DOHH2 (cell line): ENCODE measurements around the gene TMEM119.

Source experiments
- H3F3A ChIP-seq: fragments of 200-600 bp; sonication (generic), shearing (Covaris generic); 2 replicates; pipeline ENCODE4 v1.6.0; 2016; ENCODE audit warnings: antibody characterized with exemption, mild to moderate bottlenecking; ENCODE audit not compliant: control insufficient read depth, insufficient read depth
- H3K27ac ChIP-seq: fragments of 200-600 bp; sonication (generic); 2 replicates; pipeline ENCODE4 v1.5.1; 2014; ENCODE audit warnings: low read depth, mild to moderate bottlenecking, low read length, moderate library complexity
- H3K27me3 ChIP-seq: fragments of 200-600 bp; sonication (generic); 2 replicates; pipeline ENCODE4 v1.6.1; 2014; ENCODE audit warnings: mild to moderate bottlenecking, low read length, mixed read lengths; ENCODE audit not compliant: control insufficient read depth
- H3K36me3 ChIP-seq: fragments of 200-600 bp; sonication (generic); 2 replicates; pipeline ENCODE4 v1.6.1; 2014; ENCODE audit warnings: mild to moderate bottlenecking, low read length, moderate library complexity, mixed read lengths; ENCODE audit not compliant: control insufficient read depth
- H3K4me1 ChIP-seq: fragments of 200-600 bp; sonication (generic); 2 replicates; pipeline ENCODE4 v1.6.1; 2014; ENCODE audit warnings: mild to moderate bottlenecking, low read length, mixed read lengths; ENCODE audit not compliant: control insufficient read depth
- H3K4me2 ChIP-seq: fragments of 200-600 bp; sonication (generic); 2 replicates; pipeline ENCODE4 v1.6.0; 2014; ENCODE audit warnings: mild to moderate bottlenecking, low read length, moderate library complexity
- H3K4me3 ChIP-seq: fragments of 200-600 bp; sonication (generic); 2 replicates; pipeline ENCODE4 v1.5.1; 2014; ENCODE audit warnings: mild to moderate bottlenecking, low read length, mixed read lengths
- H3K79me2 ChIP-seq: fragments of 200-600 bp; sonication (generic); 2 replicates; pipeline ENCODE4 v1.6.1; 2014; ENCODE audit warnings: mild to moderate bottlenecking, low read length, mixed read lengths; ENCODE audit not compliant: control insufficient read depth
- H3K9me2 ChIP-seq: fragments of 200-600 bp; sonication (generic); replicated peaks from 2 replicates; pipeline ENCODE4 v1.6.1; 2014; ENCODE audit warnings: mild to moderate bottlenecking, low read length, mixed read lengths; ENCODE audit not compliant: control insufficient read depth
- H3K9me3 ChIP-seq: fragments of 200-600 bp; sonication (generic); 2 replicates; pipeline ENCODE4 v1.6.1; 2014; ENCODE audit warnings: antibody characterized with exemption, low read length, mixed read lengths; ENCODE audit not compliant: control insufficient read depth, insufficient read depth
- H4K20me1 ChIP-seq: fragments of 200-600 bp; sonication (generic); 2 replicates; pipeline ENCODE4 v1.6.0; 2014; ENCODE audit warnings: low read depth, mild to moderate bottlenecking, antibody characterized with exemption, low read length, moderate library complexity; ENCODE audit not compliant: control insufficient read depth, insufficient read depth
- EZH2phosphoT487 ChIP-seq: fragments of 200-600 bp; sonication (generic); IDR thresholded peaks from 2 replicates; pipeline ENCODE4 v1.6.1; 2017; ENCODE audit warnings: borderline replicate concordance, mild to moderate bottlenecking, antibody characterized with exemption, low read length, moderate library complexity, mixed read lengths
- TF ChIP-seq, protein P1 (sequence below): fragments of 200-600 bp; sonication (generic); IDR thresholded peaks from one replicate; pipeline ENCODE4 v1.5.1; 2014; ENCODE audit warnings: antibody characterized with exemption, mild to moderate bottlenecking, low read depth, low read length; ENCODE audit not compliant: poor library complexity, severe bottlenecking

TMEM119 gene, protein sequence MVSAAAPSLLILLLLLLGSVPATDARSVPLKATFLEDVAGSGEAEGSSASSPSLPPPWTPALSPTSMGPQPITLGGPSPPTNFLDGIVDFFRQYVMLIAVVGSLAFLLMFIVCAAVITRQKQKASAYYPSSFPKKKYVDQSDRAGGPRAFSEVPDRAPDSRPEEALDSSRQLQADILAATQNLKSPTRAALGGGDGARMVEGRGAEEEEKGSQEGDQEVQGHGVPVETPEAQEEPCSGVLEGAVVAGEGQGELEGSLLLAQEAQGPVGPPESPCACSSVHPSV

DNA sequence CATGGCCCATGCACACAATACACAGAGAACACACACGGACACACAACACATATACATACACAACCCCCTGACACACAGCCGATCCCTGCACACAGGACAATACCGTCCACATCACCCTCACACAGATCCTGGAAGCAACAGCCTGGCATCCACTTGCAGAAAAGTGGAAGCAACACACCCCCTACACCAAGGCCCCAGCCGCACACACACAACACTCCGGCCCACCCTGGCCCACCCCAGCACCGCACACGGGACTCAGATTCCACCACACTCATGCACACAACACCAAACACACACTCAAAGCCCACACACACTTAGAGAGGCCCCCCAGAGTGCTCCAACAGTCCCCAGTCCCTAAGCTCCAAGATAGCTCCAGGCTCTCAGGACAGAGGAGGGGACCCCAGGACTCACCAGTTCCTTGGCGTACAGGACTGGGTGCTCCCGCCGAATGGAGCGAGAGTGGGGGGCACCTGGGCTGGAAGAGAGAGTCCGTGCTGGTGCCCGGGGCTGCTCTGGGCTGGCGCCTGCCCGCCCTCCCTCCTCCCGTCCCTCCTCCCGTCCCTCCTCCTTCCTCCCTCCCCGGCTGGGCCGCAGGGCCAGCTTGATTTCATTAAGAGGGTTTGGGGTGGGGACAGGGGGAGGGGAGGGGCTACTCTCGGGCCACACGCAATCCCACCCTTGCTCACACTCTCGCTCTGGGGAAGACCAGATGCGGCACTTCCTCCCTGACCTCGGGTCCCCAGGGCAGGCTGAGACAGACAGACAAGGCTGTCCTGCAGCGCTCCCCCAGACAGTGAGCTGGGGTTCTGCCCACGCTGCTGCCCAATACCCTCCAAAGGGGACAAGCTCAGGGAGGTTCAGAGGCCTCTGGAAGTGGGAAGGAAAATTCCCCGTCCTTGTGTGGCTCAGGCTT is at the start of gene TMEM119:
TMEM119 (minus strand) TSS at position 526 of the 913 bp plus-strand sequence. CDS start 5,701 bp downstream, outside the sequence.
- Histone ChIP-seq H3K27me3 (no peaks in the 10 kb centered on the region), H3K4me2 (no peak within 1 kb of the TSS), H3K36me3 (no peaks in the 10 kb centered on the region), H3K9me3 (no peaks in the 10 kb centered on the region), H3K79me2 (no peaks in the 10 kb centered on the region), H3K27ac (no peak within 1 kb of the TSS), H3K9me2 (no peaks in the 10 kb centered on the region), H3K4me1 (no peaks in the 10 kb centered on the region), H3K4me3 (no peak within 1 kb of the TSS), H3F3A (no peaks in the 10 kb centered on the region), H4K20me1 (no peaks in the 10 kb centered on the region)
- TF ChIP-seq EZH2phosphoT487 = no peak
- TF ChIP-seq, protein P1, sequence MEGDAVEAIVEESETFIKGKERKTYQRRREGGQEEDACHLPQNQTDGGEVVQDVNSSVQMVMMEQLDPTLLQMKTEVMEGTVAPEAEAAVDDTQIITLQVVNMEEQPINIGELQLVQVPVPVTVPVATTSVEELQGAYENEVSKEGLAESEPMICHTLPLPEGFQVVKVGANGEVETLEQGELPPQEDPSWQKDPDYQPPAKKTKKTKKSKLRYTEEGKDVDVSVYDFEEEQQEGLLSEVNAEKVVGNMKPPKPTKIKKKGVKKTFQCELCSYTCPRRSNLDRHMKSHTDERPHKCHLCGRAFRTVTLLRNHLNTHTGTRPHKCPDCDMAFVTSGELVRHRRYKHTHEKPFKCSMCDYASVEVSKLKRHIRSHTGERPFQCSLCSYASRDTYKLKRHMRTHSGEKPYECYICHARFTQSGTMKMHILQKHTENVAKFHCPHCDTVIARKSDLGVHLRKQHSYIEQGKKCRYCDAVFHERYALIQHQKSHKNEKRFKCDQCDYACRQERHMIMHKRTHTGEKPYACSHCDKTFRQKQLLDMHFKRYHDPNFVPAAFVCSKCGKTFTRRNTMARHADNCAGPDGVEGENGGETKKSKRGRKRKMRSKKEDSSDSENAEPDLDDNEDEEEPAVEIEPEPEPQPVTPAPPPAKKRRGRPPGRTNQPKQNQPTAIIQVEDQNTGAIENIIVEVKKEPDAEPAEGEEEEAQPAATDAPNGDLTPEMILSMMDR = no peak

DNA sequence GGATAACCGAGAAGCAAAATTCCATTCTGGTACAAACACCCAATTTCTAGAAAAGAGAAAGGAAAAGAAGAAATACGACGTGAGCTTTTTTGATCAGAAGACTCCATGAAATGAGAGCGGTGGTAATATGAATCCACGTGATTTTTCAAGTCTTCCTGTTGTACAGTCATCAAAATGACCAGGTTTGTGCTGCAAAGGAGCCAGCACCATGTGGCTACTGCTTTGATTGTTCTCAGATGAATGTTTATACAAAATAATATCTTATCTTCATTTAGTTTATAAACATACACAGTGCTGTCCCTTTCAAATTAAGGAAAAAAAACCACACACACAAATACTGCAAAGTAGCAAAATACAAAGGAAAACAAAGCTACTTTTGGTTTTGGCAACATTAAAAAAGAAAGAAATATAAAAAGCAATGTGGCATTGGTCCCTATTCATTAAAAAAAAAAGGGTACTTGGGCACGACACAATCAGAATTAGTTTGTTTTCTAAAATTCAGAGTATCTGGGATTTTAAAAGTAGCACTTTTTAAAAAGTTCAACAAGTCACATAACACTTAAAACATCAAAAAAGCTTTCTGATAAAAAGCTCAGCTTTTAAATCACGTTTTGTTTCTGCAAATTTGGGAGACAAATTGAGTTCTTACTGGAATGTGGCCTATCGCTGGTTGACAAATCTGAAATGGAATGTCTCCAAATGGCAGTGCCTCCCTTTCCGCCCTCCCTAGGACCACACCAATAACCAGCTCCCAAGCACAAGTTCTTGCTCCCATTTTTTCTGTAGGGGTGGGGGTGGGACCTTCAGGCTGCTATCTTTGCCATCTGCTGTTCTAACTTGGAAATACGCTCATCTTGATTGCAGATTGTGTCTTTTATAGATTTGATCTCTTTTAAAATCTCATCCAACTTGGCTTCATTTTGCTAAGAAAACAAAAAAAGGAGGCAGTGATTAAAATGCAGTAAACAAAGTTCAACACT is 49.0 kb upstream of the TMEM119 start:
- peaks cover 51% of the 10 kb centered on the region for H3K4me1 ChIP-seq
- H3K36me3 ChIP-seq = no peaks in the 10 kb centered on the region
- no peaks in the 10 kb centered on the region for H4K20me1 ChIP-seq
- H3K4me3 ChIP-seq = no peak overlapping the region
- H3K79me2 ChIP-seq = no peaks in the 10 kb centered on the region
- H3K4me2 ChIP-seq = no peak overlapping the region
- H3K9me2 ChIP-seq = no peaks in the 10 kb centered on the region
- H3K9me3 ChIP-seq = no peaks in the 10 kb centered on the region
- peaks cover 20% of the 10 kb centered on the region; the same call in 1 of the 2 replicates for H3K27me3 ChIP-seq
- no peak for TF ChIP-seq EZH2phosphoT487
- TF ChIP-seq, protein P1 = peak; percentile 30
- H3K27ac ChIP-seq = no peak overlapping the region
- H3F3A ChIP-seq = peaks cover 4% of the 10 kb centered on the region

DNA sequence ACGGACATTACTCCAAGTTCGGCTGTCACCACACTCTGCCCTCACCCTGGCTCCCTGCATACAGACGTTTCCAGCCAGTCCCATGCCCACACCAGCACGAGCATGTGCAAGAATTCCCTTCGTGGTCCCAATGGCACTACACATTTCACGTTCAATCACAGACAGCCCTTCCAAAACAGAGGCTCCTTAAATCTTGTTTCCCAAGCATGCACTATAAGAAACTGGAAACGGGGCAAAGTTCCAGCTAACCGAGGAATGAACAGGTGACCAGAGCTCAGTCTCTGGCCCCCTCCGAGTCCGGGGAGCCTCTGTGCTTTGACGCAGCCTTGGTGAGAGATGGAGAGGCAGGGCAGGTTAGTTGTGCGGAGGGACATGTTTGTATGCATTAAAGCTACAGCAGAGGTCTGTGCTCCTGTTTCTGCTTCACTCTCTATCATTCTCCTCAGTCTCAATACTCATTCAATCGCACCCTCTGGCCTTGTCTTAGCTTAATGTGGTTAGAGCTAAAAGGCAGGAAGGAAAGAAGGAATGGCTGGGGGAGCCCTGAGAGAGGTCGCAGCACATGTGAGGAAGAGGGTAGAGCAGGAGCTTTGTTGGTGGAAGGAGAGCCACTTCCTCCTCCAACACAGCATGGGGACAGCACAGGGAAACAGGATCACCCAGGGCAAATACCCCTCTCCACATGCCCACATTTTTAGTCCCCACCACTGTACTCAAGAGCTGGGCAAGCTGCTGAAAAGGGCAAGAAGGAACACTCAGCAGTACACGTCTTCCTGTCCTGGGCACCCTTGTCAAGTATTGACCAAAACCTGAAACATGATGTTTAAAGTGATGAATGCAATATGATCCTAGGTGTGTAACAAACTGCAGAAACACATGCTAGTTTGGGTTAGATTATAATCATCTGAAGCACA is 48.1 kb upstream of the TMEM119 start:
- Histone ChIP-seq H3K27me3 (peaks cover 25% of the 10 kb centered on the region; the same call in 1 of the 2 replicates), H3K9me3 (no peaks in the 10 kb centered on the region), H4K20me1 (no peaks in the 10 kb centered on the region), H3K4me3 (no peak overlapping the region), H3K79me2 (no peaks in the 10 kb centered on the region), H3F3A (peaks cover 5% of the 10 kb centered on the region), H3K9me2 (no peaks in the 10 kb centered on the region), H3K4me1 (peaks cover 54% of the 10 kb centered on the region), H3K27ac (no peak overlapping the region), H3K4me2 (no peak overlapping the region), H3K36me3 (no peaks in the 10 kb centered on the region)
- TF ChIP-seq, protein P1 = no peak
- TF ChIP-seq EZH2phosphoT487 = no peak
